A549 treated with Mapracorat at 1 μM for 4 hours (cell line): ENCODE measurements around the gene KIAA1958. TPM values are rescaled to one million over a fixed set of nuclear protein-coding genes. Genes with fewer than 3 reads are reported as not detected.

Experiments used
- total RNA-seq: library from RNA; stranded (reverse); fragments of 200-300 nt; extraction: Qiagen RNA extraction; gene quantifications from 5 replicates; pipeline ENCODE4 v1.2.3, GENCODE V29; 2022

The KIAA1958 gene
- total RNA-seq, result 1.2 to 2.9 TPM (median 2.3 TPM) in 5 replicates

DNA sequence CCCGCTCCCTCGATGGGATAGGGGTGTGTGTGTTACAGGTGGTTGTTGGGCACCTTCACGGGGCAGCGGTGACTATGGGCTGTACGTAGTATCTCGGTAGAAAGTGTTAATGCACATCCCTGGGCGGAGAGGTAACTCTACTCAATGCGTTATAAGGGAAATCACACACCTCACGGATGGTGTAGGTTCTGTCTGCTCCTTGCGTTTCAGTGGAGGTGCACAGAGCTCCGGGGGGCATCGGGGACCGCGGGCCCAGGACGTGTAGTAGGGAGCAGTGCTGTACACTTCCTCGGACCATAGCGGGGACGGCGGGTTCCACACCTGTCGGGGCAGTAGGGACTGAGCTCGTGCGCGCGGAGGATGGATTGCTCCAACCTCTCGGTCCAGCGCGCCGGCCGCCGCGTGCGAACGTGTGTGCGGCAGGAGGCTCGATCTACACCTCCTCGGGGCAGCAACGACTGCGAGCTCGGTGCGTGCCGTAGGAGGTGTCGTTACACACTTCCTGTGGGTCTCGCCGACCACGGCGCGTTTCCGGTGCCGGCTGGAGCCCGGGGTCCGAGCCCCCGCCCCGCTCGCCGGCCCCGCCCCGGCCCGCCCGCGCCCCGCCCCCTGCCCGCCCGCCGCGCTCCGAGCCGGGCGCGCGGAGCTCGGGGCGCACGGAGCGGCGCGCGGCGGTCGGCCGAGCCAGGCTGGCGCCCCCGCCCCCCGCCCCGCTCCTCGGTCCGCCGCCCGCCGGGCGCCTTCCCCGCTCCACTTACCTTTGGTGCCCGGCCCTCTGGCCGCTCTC lies at the start of gene KIAA1958:
KIAA1958 (plus strand) TSS at position 607 of the 787 bp plus-strand sequence. CDS start 87,254 bp downstream, outside the sequence.

GRCh38 chr9:112717661-112718331 lies 231.2 kb downstream of the KIAA1958 start, which contains the start of gene INIP:
Gene INIP, minus strand, starts transcription at chr9:112718117. Its CDS starts 1,632 bp downstream, at chr9:112716485.

Other genes with a start within 250 kb of the KIAA1958 start
- gene PTBP3, start 153.2 kb upstream of the KIAA1958 start, total RNA-seq, result 24.6 to 34.0 TPM (median 31.4 TPM) in 5 replicates
- gene HSDL2, start 106.7 kb upstream of the KIAA1958 start, total RNA-seq, result 22.9 to 27.3 TPM (median 25.3 TPM) in 5 replicates
- gene INIP, start 231.3 kb downstream of the KIAA1958 start, total RNA-seq, result 14.7 to 24.5 TPM (median 16.6 TPM) in 5 replicates